CD4-positive, alpha-beta memory T cell (primary cell): ENCODE measurements around the gene ZKSCAN8. TPM values are rescaled to one million over a fixed set of nuclear protein-coding genes. Genes with fewer than 3 reads are reported as not detected.

ENCODE experiments used
- CTCF ChIA-PET: fragments of 350-600 bp; sonication (Branson Sonifier 250); formaldehyde crosslinking; loops from one replicate; lab custom pipeline; 2021; ENCODE audit warnings: inconsistent platforms; ENCODE audit not compliant: partially characterized antibody; lab: Charles Lee
- POLR2A ChIA-PET: fragments of 350-600 bp; sonication (Branson Sonifier 250); formaldehyde crosslinking; loops from one replicate; lab custom pipeline; 2021; ENCODE audit not compliant: partially characterized antibody; lab: Charles Lee
- DNase-seq, 5 donors: peaks; one replicate each; pipeline versions ENCODE4 v3.0.0 to v3.0.0-alpha.2; 2020 to 2022; ENCODE audit warnings: mixed read lengths in 1 of 5
- H3K27ac ChIP-seq: one replicate; pipeline ENCODE4 v1.7.0; 2013; ENCODE audit warnings: low read depth, low read length
- H3K27me3 ChIP-seq: 2 replicates; pipeline ENCODE4 v1.7.0; 2013; ENCODE audit warnings: mild to moderate bottlenecking, low read length, moderate library complexity; ENCODE audit not compliant: insufficient read depth
- H3K36me3 ChIP-seq: 2 replicates; pipeline ENCODE4 v1.7.0; 2013; ENCODE audit warnings: mild to moderate bottlenecking, low read length, moderate library complexity; ENCODE audit not compliant: insufficient read depth
- H3K4me1 ChIP-seq: 2 replicates; pipeline ENCODE4 v1.7.0; 2013; ENCODE audit warnings: mild to moderate bottlenecking, low read length, moderate library complexity; ENCODE audit not compliant: insufficient read depth
- H3K4me3 ChIP-seq, 2 donors: one replicate each; pipeline ENCODE4 v1.7.0; 2013; ENCODE audit warnings: low read length in 2 of 2, mild to moderate bottlenecking in 1 of 2
- H3K9me3 ChIP-seq, 2 donors: one replicate each; pipeline ENCODE4 v1.7.0; 2013; ENCODE audit warnings: low read length in 2 of 2, control low read depth in 1 of 2; ENCODE audit not compliant: control insufficient read depth in 1 of 2
- H3K27ac Mint-ChIP-seq, 7 donors: one replicate each; pipeline ENCODE4 v1.8.0; 2020 to 2021; ENCODE audit warnings: mixed read lengths in 7 of 7, mild to moderate bottlenecking in 6 of 7, inconsistent platforms in 3 of 7, moderate library complexity in 3 of 7
- H3K27me3 Mint-ChIP-seq, 2 donors: one replicate each; pipeline ENCODE4 v1.8.0; 2020 to 2021; ENCODE audit warnings: mixed read lengths in 2 of 2
- H3K36me3 Mint-ChIP-seq, 2 donors: one replicate each; pipeline ENCODE4 v1.8.0; 2020 to 2021; ENCODE audit warnings: mixed read lengths in 2 of 2, inconsistent platforms in 1 of 2, mild to moderate bottlenecking in 1 of 2
- H3K4me1 Mint-ChIP-seq, 4 donors: one replicate each; pipeline ENCODE4 v1.8.0; 2020 to 2021; ENCODE audit warnings: mixed read lengths in 4 of 4, mild to moderate bottlenecking in 1 of 4
- H3K4me3 Mint-ChIP-seq, 8 donors: one replicate each; pipeline ENCODE4 v1.8.0; 2020 to 2021; ENCODE audit warnings: mixed read lengths in 8 of 8, mild to moderate bottlenecking in 7 of 8, moderate library complexity in 6 of 8, inconsistent platforms in 3 of 8
- H3K9me3 Mint-ChIP-seq, 8 donors: one replicate each; pipeline ENCODE4 v1.8.0; 2020 to 2021; ENCODE audit warnings: mixed read lengths in 8 of 8, mild to moderate bottlenecking in 5 of 8, inconsistent platforms in 3 of 8, moderate library complexity in 1 of 8
- intact Hi-C: fragments of 100-400 bp; cut with micrococcal nuclease; formaldehyde crosslinking; loops from one replicate; pipeline ENCODE4 v1.15.1; 2023
- polyA plus RNA-seq, 2 donors: library from polyadenylated mRNA; unstranded; fragments of 300-500 nt; fragmentation: Illumina TruSeq; gene quantifications; one replicate each; pipeline ENCODE4 v1.2.3, GENCODE V29; 2021
- total RNA-seq, 2 experiments: library from RNA; stranded (reverse); gene quantifications; one replicate each; pipeline ENCODE4 v1.2.3, GENCODE V29; 2021

Gene ZKSCAN8
- total and polyA plus RNA-seq, 4 experiments from 2014 or later, result 1.8 to 43.3 (median 40.8) TPM; not detected in 1

GRCh38 chr6:28161410-28162079, 19.9 kb downstream of the ZKSCAN8 start:
- POLR2A ChIA-PET, result interaction anchor here (0.7 to 1.8 kb wide), 3 partner anchors 19 to 39 kb away, joined by 3 to 10 read pairs (median 3); partner anchors contain the start of gene ZKSCAN8

GRCh38 chr6:28165563-28165962, 23.9 kb downstream of the ZKSCAN8 start:
- H3K27ac ChIP-seq, result no peak overlapping the region
- Mint-ChIP-seq H3K9me3 (peaks cover 0 to 3% (median 0%) of the 10 kb centered on the region in 8 donors), H3K4me3 (no peak overlapping the region), H3K27me3 (peaks cover 0 to 16% of the 10 kb centered on the region in 2 donors), H3K4me1 (peaks cover 6 to 18% (median 15%) of the 10 kb centered on the region in 4 donors), H3K36me3 (peaks cover 0 to 2% of the 10 kb centered on the region in 2 donors), H3K27ac (no peak overlapping the region)
- no peaks in the 10 kb centered on the region for H3K27me3 ChIP-seq
- intact Hi-C loops, result no loop called here
- no peak overlapping the region for H3K4me3 ChIP-seq
- ChIA-PET POLR2A (no interaction called here), CTCF (no interaction called here)
- H3K36me3 ChIP-seq, result no peaks in the 10 kb centered on the region
- no peaks in the 10 kb centered on the region for H3K9me3 ChIP-seq
- H3K4me1 ChIP-seq, result peaks cover 9% of the 10 kb centered on the region
- DNase-seq, result no peak

More at GRCh38 chr6:28161410-28162079, 19.9 kb downstream of the ZKSCAN8 start:
- H3K9me3 ChIP-seq, result no peaks in the 10 kb centered on the region
- H3K4me3 ChIP-seq, result peak overlapping the region in 1 of 2 donors; percentile 48
- peaks cover 9% of the 10 kb centered on the region for H3K4me1 ChIP-seq
- H3K27me3 Mint-ChIP-seq, result peaks cover 0 to 4% of the 10 kb centered on the region in 2 donors
- H3K4me1 Mint-ChIP-seq, result peaks cover 6 to 18% (median 15%) of the 10 kb centered on the region in 4 donors
- H3K9me3 Mint-ChIP-seq, result peaks cover 0 to 3% (median 0%) of the 10 kb centered on the region in 8 donors
- no peaks in the 10 kb centered on the region for H3K27me3 ChIP-seq
- peak overlapping the region in 4 of 7 donors; percentile 33 to 70 (median 64) for H3K27ac Mint-ChIP-seq
- DNase-seq, result peak; percentile 77 to 84 (median 81)
- no peak overlapping the region for H3K27ac ChIP-seq
- H3K36me3 Mint-ChIP-seq, result peaks cover 20 to 27% of the 10 kb centered on the region in 2 donors
- peaks cover 4% of the 10 kb centered on the region for H3K36me3 ChIP-seq
- peak overlapping the region; percentile 63 to 84 (median 80) for H3K4me3 Mint-ChIP-seq
- CTCF ChIA-PET, result no interaction called here
- intact Hi-C loops, result no loop called here

GRCh38 chr6:28167068-28167467, 25.4 kb downstream of the ZKSCAN8 start:
- H3K4me3 ChIP-seq, result no peak overlapping the region
- no peak overlapping the region for H3K27ac Mint-ChIP-seq
- ChIA-PET POLR2A (no interaction called here), CTCF (no interaction called here)
- H3K9me3 ChIP-seq, result no peaks in the 10 kb centered on the region
- no peak overlapping the region for H3K27ac ChIP-seq
- intact Hi-C loops, result no loop called here
- peaks cover 2 to 5% (median 3%) of the 10 kb centered on the region in 4 donors for H3K4me1 Mint-ChIP-seq
- DNase-seq, result no peak
- H3K36me3 Mint-ChIP-seq, result no peaks in the 10 kb centered on the region
- H3K9me3 Mint-ChIP-seq, result peaks cover 0 to 3% (median 0%) of the 10 kb centered on the region in 8 donors
- no peak overlapping the region for H3K4me3 Mint-ChIP-seq
- H3K4me1 ChIP-seq, result no peaks in the 10 kb centered on the region
- H3K27me3 Mint-ChIP-seq, result peaks cover 0 to 16% of the 10 kb centered on the region in 2 donors
- H3K27me3 ChIP-seq, result no peaks in the 10 kb centered on the region
- H3K36me3 ChIP-seq, result no peaks in the 10 kb centered on the region

GRCh38 chr6:28167926-28168325, 26.2 kb downstream of the ZKSCAN8 start:
- H3K4me3 ChIP-seq, result no peak overlapping the region
- no peaks in the 10 kb centered on the region for H3K36me3 ChIP-seq
- Mint-ChIP-seq H3K4me3 (no peak overlapping the region), H3K9me3 (no peaks in the 10 kb centered on the region), H3K4me1 (no peaks in the 10 kb centered on the region), H3K36me3 (no peaks in the 10 kb centered on the region), H3K27ac (no peak overlapping the region), H3K27me3 (peaks cover 0 to 18% of the 10 kb centered on the region in 2 donors)
- no peaks in the 10 kb centered on the region for H3K27me3 ChIP-seq
- no peaks in the 10 kb centered on the region for H3K4me1 ChIP-seq
- POLR2A ChIA-PET, result no interaction called here
- CTCF ChIA-PET, result no interaction called here
- no peaks in the 10 kb centered on the region for H3K9me3 ChIP-seq
- intact Hi-C loops, result no loop called here
- H3K27ac ChIP-seq, result no peak overlapping the region
- DNase-seq, result no peak

- no peak overlapping the region for H3K27ac Mint-ChIP-seq
- DNase-seq, result no peak
- H3K9me3 ChIP-seq, result no peaks in the 10 kb centered on the region
- intact Hi-C loops, result no loop called here
- no peaks in the 10 kb centered on the region for H3K36me3 Mint-ChIP-seq
- no peaks in the 10 kb centered on the region for H3K4me1 Mint-ChIP-seq
- ChIA-PET CTCF (no interaction called here), POLR2A (no interaction called here)
- no peaks in the 10 kb centered on the region for H3K4me1 ChIP-seq
- peaks cover 7 to 33% of the 10 kb centered on the region in 2 donors for H3K27me3 Mint-ChIP-seq
- no peak overlapping the region for H3K4me3 Mint-ChIP-seq
- no peaks in the 10 kb centered on the region for H3K27me3 ChIP-seq
- peaks cover 0 to 1% (median 0%) of the 10 kb centered on the region in 8 donors for H3K9me3 Mint-ChIP-seq
- no peak overlapping the region for H3K27ac ChIP-seq
- H3K4me3 ChIP-seq, result no peak overlapping the region
- H3K36me3 ChIP-seq, result no peaks in the 10 kb centered on the region
These were observed 29.6 kb downstream of the ZKSCAN8 start for GRCh38 chr6:28171271-28171670.

GRCh38 chr6:28172006-28172405, 30.3 kb downstream of the ZKSCAN8 start:
- ChIA-PET CTCF (no interaction called here), POLR2A (no interaction called here)
- no peaks in the 10 kb centered on the region for H3K36me3 ChIP-seq
- no peak overlapping the region for H3K27ac Mint-ChIP-seq
- H3K4me3 Mint-ChIP-seq, result no peak overlapping the region
- H3K36me3 Mint-ChIP-seq, result no peaks in the 10 kb centered on the region
- H3K27me3 ChIP-seq, result no peaks in the 10 kb centered on the region
- intact Hi-C loops, result no loop called here
- H3K9me3 ChIP-seq, result no peaks in the 10 kb centered on the region
- H3K4me3 ChIP-seq, result no peak overlapping the region
- H3K9me3 Mint-ChIP-seq, result peaks cover 0 to 4% (median 0%) of the 10 kb centered on the region in 8 donors
- H3K27me3 Mint-ChIP-seq, result peaks cover 10 to 30% of the 10 kb centered on the region in 2 donors
- H3K4me1 Mint-ChIP-seq, result no peaks in the 10 kb centered on the region
- no peak overlapping the region for H3K27ac ChIP-seq
- no peak for DNase-seq
- no peaks in the 10 kb centered on the region for H3K4me1 ChIP-seq

GRCh38 chr6:28176373-28176772, 34.7 kb downstream of the ZKSCAN8 start:
- ChIA-PET POLR2A (no interaction called here), CTCF (no interaction called here)
- Mint-ChIP-seq H3K4me3 (no peak overlapping the region), H3K36me3 (no peaks in the 10 kb centered on the region), H3K9me3 (peaks cover 0 to 6% (median 2%) of the 10 kb centered on the region in 8 donors), H3K27ac (no peak overlapping the region), H3K27me3 (peaks cover 22 to 41% of the 10 kb centered on the region in 2 donors), H3K4me1 (no peaks in the 10 kb centered on the region)
- Histone ChIP-seq H3K27me3 (no peaks in the 10 kb centered on the region), H3K4me3 (no peak overlapping the region), H3K4me1 (no peaks in the 10 kb centered on the region), H3K27ac (no peak overlapping the region), H3K36me3 (no peaks in the 10 kb centered on the region), H3K9me3 (no peaks in the 10 kb centered on the region)
- no peak for DNase-seq
- intact Hi-C loops, result no loop called here
